HCT116 (cell line): ENCODE data around the gene NUMA1. TPM values are rescaled to one million over a fixed set of nuclear protein-coding genes. Genes with fewer than 3 reads are reported as not detected.

Experiments used
- ATAC-seq: fragments of 200-7000 bp; cut with Tn5 transposase; 2 replicates; pipeline ENCODE4 v1.9.1; 2020; ENCODE audit warnings: mild to moderate bottlenecking, moderate library complexity
- BruUV-seq: library from RNA; stranded (reverse); fragments of 400-500 nt; replicated peaks from 2 replicates; lab custom pipeline; 2021; lab: Mats Ljungman, UMichigan
- CTCF ChIA-PET: fragments of 300-600 bp; sonication (Branson Sonifier 250); formaldehyde crosslinking; loops from one replicate; lab custom pipeline; 2021; ENCODE audit warnings: antibody characterized with exemption; lab: Charles Lee
- POLR2A ChIA-PET: fragments of 300-600, 350-600 bp; sonication (Branson Sonifier 250); formaldehyde crosslinking; loops from one replicate; lab custom pipeline; 2021; ENCODE audit warnings: antibody characterized with exemption; lab: Charles Lee
- RAD21 ChIA-PET, 2 experiments: fragments of 300-600 bp; sonication (Branson Sonifier 250); formaldehyde crosslinking; loops; one replicate each; lab custom pipeline; 2023; ENCODE audit warnings: low total read pairs in 2 of 2; ENCODE audit not compliant: uncharacterized antibody in 2 of 2, unreplicated experiment in 2 of 2, low non-redundant PET in 1 of 2; lab: Charles Lee
- DNase-seq: peaks from one replicate; pipeline ENCODE4 v3.0.0-alpha.2; 2010; ENCODE audit warnings: low read depth, low spot score
- H2AFZ ChIP-seq: fragments of 200-600 bp; shearing (Covaris generic), sonication (generic); 2 replicates; pipeline ENCODE4 v1.6.1; 2017; ENCODE audit warnings: low read depth, mixed run types, mixed read lengths, antibody characterized with exemption, low read length; ENCODE audit not compliant: poor library complexity, severe bottlenecking
- H3K27ac ChIP-seq: 2 replicates; pipeline ENCODE4 v1.5.1; 2012; ENCODE audit warnings: low read depth, low read length
- H3K27me3 ChIP-seq: fragments of 200-600 bp; sonication (generic); 2 replicates; pipeline ENCODE4 v1.6.1; 2016; ENCODE audit warnings: mixed run types, low read length, mixed read lengths; ENCODE audit not compliant: insufficient read depth
- H3K36me3 ChIP-seq, 2 experiments: fragments of 200-500 bp in 1 of 2; fragments of 200-600 bp in 1 of 2; sonication (Bioruptor generic) in 1 of 2; sonication (generic) in 1 of 2; 2 replicates each; pipeline versions ENCODE4 v1.5.1 to v1.6.1; 2014 to 2016; ENCODE audit warnings: low read length in 2 of 2, inconsistent platforms in 1 of 2, mixed read lengths in 1 of 2, mixed run types in 1 of 2; ENCODE audit not compliant: insufficient read depth in 2 of 2, control insufficient read depth in 1 of 2
- H3K4me1 ChIP-seq, 2 experiments: fragments of 200-600 bp in 1 of 2; sonication (generic) in 1 of 2; 2 replicates each; pipeline versions ENCODE4 v1.5.1 to v1.6.1; 2012 to 2017; ENCODE audit warnings: low read length in 2 of 2, inconsistent platforms in 1 of 2, mild to moderate bottlenecking in 1 of 2, mixed read lengths in 1 of 2, mixed run types in 1 of 2, moderate library complexity in 1 of 2; ENCODE audit not compliant: insufficient read depth in 2 of 2, control insufficient read depth in 1 of 2
- H3K4me2 ChIP-seq: fragments of 200-600 bp; sonication (generic); 2 replicates; pipeline ENCODE4 v1.6.1; 2017; ENCODE audit warnings: mixed run types, low read length, mixed read lengths
- H3K4me3 ChIP-seq, 2 experiments: fragments of 200-600 bp in 1 of 2; sonication (generic) in 1 of 2; replicated peaks in 1 of 2; 2 replicates each; pipeline ENCODE4 v1.5.1; 2011 to 2016; ENCODE audit warnings: low read length in 2 of 2, control low read depth in 1 of 2, low read depth in 1 of 2, mild to moderate bottlenecking in 1 of 2, mixed read lengths in 1 of 2, mixed run types in 1 of 2
- H3K79me2 ChIP-seq: fragments of 200-600 bp; sonication (generic); 2 replicates; pipeline ENCODE4 v1.6.1; 2017; ENCODE audit warnings: mild to moderate bottlenecking, mixed run types, low read length, moderate library complexity, mixed read lengths; ENCODE audit not compliant: insufficient read depth
- H3K9ac ChIP-seq: fragments of 200-600 bp; sonication (generic); 2 replicates; pipeline ENCODE4 v1.6.1; 2016; ENCODE audit warnings: low read length, mixed read lengths
- H3K9me2 ChIP-seq: fragments of 200-600 bp; sonication (generic), shearing (Covaris generic); 2 replicates; pipeline ENCODE4 v1.6.1; 2017; ENCODE audit warnings: mixed run types, mild to moderate bottlenecking, moderate library complexity; ENCODE audit not compliant: insufficient read depth
- H3K9me3 ChIP-seq, 2 experiments: fragments of 200-500 bp in 1 of 2; fragments of 200-600 bp in 1 of 2; sonication (Bioruptor generic) in 1 of 2; sonication (generic) in 1 of 2; 2 replicates each; pipeline ENCODE4 v1.6.1; 2014 to 2017; ENCODE audit warnings: low read length in 2 of 2, mixed read lengths in 2 of 2, inconsistent platforms in 1 of 2, low read depth in 1 of 2, mild to moderate bottlenecking in 1 of 2, mixed run types in 1 of 2, moderate library complexity in 1 of 2; ENCODE audit not compliant: control insufficient read depth in 1 of 2, insufficient read depth in 1 of 2
- H4K20me1 ChIP-seq: fragments of 200-600 bp; sonication (generic), shearing (Covaris generic); 2 replicates; pipeline ENCODE4 v1.6.1; 2017; ENCODE audit warnings: mixed run types, mild to moderate bottlenecking, moderate library complexity; ENCODE audit not compliant: insufficient read depth
- CEBPB ChIP-seq: IDR thresholded peaks from 2 replicates; pipeline ENCODE4 v1.6.1; 2012; ENCODE audit warnings: low read depth
- EZH2phosphoT487 ChIP-seq: fragments of 200-600 bp; IDR thresholded peaks from 2 replicates; pipeline ENCODE4 v1.6.1; 2018; ENCODE audit warnings: antibody characterized with exemption, borderline replicate concordance
- POLR2AphosphoS5 ChIP-seq: IDR thresholded peaks from 2 replicates; pipeline ENCODE4 v1.6.1; 2011; ENCODE audit warnings: mild to moderate bottlenecking, low read depth, low read length, moderate library complexity
- intact Hi-C: fragments of 100-400 bp; cut with micrococcal nuclease; formaldehyde crosslinking; loops from 2 replicates; pipeline ENCODE4 v1.10.0; 2022
- total RNA-seq: library from RNA; stranded (reverse); gene quantifications from one replicate; pipeline ENCODE4 v1.2.1, GENCODE V29; 2021; ENCODE audit not compliant: unreplicated experiment
- TF ChIP-seq, protein P1 (sequence below): IDR thresholded peaks from 2 replicates; pipeline ENCODE4 v1.6.1; 2012
- TF ChIP-seq, protein P2 (sequence below): IDR thresholded peaks from 2 replicates; pipeline ENCODE4 v1.6.1; 2012; ENCODE audit warnings: low read depth
- TF ChIP-seq, protein P3 (sequence below): IDR thresholded peaks from 2 replicates; pipeline ENCODE4 v1.6.1; 2011; ENCODE audit warnings: mild to moderate bottlenecking, low read length, moderate library complexity; ENCODE audit not compliant: insufficient replicate concordance; ENCODE audit errors: extremely low read depth

The NUMA1 gene
- total RNA-seq, 1 experiment from 2014 or later, result 133 TPM

DNA sequence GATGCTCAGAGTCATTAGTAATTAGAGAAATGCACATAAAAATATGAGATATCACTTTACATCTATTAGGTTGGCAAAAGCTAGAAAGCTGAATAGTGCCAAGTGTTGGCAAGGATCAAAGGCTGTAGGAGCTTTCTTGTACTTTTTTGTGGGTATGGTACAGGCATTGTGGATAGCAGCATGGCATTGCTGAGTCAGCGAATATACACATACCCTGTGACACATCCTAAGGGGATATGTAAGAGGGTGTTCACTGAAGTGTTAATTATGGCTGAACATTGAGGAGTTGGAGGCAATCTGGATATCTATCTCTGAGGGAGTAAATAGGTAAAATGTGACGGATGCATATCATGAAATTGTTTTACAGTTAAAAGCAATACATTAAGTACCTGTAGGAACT lies 108.7 kb downstream of the NUMA1 start (continued):
- TF ChIP-seq, protein P1, sequence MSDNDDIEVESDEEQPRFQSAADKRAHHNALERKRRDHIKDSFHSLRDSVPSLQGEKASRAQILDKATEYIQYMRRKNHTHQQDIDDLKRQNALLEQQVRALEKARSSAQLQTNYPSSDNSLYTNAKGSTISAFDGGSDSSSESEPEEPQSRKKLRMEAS, result no peak
- TF ChIP-seq, protein P2, sequence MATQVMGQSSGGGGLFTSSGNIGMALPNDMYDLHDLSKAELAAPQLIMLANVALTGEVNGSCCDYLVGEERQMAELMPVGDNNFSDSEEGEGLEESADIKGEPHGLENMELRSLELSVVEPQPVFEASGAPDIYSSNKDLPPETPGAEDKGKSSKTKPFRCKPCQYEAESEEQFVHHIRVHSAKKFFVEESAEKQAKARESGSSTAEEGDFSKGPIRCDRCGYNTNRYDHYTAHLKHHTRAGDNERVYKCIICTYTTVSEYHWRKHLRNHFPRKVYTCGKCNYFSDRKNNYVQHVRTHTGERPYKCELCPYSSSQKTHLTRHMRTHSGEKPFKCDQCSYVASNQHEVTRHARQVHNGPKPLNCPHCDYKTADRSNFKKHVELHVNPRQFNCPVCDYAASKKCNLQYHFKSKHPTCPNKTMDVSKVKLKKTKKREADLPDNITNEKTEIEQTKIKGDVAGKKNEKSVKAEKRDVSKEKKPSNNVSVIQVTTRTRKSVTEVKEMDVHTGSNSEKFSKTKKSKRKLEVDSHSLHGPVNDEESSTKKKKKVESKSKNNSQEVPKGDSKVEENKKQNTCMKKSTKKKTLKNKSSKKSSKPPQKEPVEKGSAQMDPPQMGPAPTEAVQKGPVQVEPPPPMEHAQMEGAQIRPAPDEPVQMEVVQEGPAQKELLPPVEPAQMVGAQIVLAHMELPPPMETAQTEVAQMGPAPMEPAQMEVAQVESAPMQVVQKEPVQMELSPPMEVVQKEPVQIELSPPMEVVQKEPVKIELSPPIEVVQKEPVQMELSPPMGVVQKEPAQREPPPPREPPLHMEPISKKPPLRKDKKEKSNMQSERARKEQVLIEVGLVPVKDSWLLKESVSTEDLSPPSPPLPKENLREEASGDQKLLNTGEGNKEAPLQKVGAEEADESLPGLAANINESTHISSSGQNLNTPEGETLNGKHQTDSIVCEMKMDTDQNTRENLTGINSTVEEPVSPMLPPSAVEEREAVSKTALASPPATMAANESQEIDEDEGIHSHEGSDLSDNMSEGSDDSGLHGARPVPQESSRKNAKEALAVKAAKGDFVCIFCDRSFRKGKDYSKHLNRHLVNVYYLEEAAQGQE, result no peak
- TF ChIP-seq, all 23 proteins: peak for 0

DNA sequence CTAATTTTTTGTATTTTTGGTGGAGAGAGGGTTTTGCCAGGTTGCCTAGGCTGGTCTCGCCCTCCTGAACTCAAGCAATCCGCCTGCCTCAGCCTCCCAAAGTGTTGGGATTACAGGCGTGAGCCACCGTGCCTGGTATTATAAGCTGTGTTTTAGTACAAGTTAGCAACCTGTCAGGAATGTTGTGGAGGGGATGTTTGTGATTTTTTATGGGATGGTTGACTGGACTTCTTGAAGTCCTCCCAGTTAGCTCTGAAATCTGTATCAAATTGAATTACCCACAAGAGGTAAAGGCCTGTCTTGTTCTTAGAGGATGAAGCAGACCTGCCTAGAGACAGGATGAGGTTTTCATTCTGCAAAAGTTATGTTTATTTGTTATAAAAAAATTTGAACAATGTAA lies 115.7 kb downstream of the NUMA1 start:
- CTCF ChIA-PET, result no interaction called here

More for the DNA sequence above, 115.7 kb downstream of the NUMA1 start:
- Histone ChIP-seq H3K4me3 (no peak overlapping the region), H2AFZ (no peak overlapping the region), H3K4me1 (peaks cover 0 to 6% of the 10 kb centered on the region in 2 experiments; a peak in 1 of 4 replicates), H3K9ac (no peak overlapping the region), H3K27ac (no peak overlapping the region), H3K4me2 (no peak overlapping the region), H3K79me2 (0 out of 2 replicates have a peak, but pooled peaks cover 4% of the 10 kb centered on the region), H3K36me3 (peaks cover 1 to 10% of the 10 kb centered on the region in 2 experiments; a peak in 3 of 4 replicates), H4K20me1 (no peaks in the 10 kb centered on the region; the same call in 1 of the 2 replicates), H3K27me3 (no peaks in the 10 kb centered on the region), H3K9me3 (no peaks in the 10 kb centered on the region), H3K9me2 (no peaks in the 10 kb centered on the region)
- RAD21 ChIA-PET, result no interaction called here
- no TSS peak for BruUV-seq
- TF ChIP-seq POLR2AphosphoS5, result no peak
- TF ChIP-seq, protein P3, sequence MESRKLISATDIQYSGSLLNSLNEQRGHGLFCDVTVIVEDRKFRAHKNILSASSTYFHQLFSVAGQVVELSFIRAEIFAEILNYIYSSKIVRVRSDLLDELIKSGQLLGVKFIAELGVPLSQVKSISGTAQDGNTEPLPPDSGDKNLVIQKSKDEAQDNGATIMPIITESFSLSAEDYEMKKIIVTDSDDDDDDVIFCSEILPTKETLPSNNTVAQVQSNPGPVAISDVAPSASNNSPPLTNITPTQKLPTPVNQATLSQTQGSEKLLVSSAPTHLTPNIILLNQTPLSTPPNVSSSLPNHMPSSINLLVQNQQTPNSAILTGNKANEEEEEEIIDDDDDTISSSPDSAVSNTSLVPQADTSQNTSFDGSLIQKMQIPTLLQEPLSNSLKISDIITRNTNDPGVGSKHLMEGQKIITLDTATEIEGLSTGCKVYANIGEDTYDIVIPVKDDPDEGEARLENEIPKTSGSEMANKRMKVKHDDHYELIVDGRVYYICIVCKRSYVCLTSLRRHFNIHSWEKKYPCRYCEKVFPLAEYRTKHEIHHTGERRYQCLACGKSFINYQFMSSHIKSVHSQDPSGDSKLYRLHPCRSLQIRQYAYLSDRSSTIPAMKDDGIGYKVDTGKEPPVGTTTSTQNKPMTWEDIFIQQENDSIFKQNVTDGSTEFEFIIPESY, result no peak
- TF ChIP-seq CEBPB, result no peak
- TF ChIP-seq EZH2phosphoT487, result no peak
- POLR2A ChIA-PET, result no interaction called here
- no peak for DNase-seq
- no peak for ATAC-seq
- intact Hi-C loops, result no loop called here
